GM18526 (cell line): ENCODE data around the gene PLD6.

Experiments
- POLR2A ChIP-seq: IDR thresholded peaks from 3 replicates; pipeline ENCODE4 v1.6.1; 2011; ENCODE audit not compliant: insufficient read length; ENCODE audit errors: extremely low read depth

The PLD6 gene

DNA sequence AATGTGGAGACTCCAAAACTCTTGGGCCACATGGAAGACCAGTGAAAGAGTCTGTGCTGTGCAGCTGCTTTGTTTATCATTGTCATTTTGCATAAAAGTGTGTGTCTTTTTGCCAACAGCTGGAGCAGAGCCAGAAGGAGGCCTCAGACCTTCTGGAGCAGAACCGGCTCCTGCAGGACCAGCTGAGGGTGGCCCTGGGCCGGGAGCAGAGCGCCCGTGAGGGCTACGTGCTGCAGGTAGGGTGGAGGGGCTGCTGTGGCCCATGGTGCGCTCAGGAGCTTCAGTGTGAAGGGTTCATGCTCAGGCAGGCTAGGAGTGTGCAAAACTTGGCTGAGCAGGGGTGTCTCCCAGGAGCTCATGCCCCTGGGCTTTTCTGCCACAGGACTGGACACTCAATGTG is 45.0 kb downstream of the PLD6 start:
- no peak for TF ChIP-seq POLR2A

DNA sequence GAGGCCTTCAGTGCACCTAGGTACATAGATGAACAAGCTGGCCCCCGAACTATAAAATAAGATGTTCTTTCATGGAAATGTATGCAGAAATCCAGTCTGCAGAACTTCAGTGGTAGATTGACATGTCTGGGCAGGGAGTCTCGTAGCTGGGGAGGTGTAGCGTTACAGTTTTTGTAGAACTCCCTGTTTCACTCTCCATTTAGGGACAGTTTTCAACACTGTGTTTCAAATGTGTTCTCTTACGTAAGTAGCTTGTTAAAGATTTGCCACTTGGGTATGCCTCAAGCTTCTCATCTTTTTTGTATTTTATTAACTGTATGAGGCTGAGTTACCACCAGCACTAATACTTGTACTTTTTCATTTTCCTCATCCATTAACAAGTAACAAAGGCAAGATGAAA is 46.6 kb downstream of the PLD6 start:
- no peak for TF ChIP-seq POLR2A

DNA sequence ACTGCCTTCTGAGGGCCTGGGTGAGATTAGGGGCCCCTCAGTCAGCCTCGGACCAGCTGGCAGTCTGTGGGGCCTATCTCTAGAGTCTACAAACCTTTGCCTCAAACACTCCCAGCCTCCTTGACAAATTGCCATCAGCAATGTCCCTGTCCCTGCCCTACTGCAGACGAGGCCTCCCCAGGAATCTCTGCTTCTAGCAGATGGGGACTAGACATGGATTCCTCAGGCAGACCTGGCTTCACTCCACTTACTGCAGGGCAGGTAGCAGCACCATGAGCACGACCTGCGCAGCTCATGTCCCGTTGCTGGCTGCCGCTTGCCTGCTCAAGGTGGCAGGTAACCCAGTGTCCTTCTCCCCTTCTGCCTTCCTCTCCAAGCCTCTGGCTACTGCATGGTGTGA is 49.1 kb downstream of the PLD6 start:
- no peak for TF ChIP-seq POLR2A

DNA sequence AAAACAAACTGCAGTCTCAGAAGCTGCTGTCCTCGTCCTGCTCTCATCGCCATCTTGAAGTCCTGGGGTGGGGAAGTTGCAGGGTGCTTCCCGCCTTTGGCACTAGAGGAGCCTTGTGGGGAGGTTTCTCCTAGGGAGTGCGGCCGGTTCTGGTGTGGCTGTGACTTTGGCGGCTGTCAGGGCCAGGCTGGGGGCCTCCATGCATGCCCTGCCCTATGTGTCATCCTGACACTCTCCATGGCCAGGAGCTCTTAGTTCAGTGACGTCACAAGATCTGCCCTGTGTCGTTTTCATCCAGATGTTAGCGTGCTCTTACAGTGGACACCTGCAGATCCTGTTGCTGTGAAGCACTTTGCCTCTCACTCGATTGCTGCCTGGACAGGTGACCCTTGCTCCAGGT is 49.6 kb downstream of the PLD6 start:
- TF ChIP-seq POLR2A, result no peak

DNA sequence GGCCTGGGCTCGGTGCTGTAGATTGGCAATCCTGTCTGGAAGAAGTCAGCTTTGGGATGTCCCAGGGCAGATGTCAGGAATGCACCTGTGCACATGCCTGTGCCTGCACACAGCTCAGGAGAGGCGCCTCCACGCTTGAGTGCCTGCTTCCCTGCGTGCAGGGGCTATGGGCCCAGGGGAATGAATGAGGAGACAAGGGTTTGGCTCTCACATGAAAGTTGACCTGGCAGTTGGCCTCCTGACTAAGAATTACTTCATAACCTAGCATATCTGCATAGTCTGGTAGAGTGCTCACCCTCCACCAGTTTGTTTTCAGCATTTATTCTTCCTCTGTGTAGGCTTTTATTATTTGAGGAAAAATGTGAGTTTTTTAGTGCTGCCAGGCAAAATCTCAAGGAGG is 50.0 kb downstream of the PLD6 start:
- TF ChIP-seq POLR2A, result no peak

DNA sequence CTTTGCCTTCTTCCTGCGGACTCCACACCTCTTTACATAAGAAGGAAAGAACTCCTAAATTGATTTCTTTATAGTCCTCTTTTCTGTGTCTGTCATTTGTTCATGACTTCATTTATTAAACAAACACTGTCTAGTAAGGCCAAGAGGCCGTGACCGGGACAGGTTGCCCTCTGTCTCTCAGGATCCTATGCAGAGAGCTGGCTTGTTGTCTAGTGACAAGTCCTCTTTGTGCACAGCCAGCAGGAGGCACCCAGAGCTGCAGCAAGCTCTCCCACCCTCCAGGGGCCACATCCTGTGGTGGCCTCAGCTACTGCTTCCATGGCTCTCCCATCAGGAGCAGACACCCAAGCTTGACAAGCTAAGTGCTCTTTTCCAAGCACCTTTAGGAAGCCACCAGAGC is 50.6 kb downstream of the PLD6 start:
- no peak for TF ChIP-seq POLR2A

DNA sequence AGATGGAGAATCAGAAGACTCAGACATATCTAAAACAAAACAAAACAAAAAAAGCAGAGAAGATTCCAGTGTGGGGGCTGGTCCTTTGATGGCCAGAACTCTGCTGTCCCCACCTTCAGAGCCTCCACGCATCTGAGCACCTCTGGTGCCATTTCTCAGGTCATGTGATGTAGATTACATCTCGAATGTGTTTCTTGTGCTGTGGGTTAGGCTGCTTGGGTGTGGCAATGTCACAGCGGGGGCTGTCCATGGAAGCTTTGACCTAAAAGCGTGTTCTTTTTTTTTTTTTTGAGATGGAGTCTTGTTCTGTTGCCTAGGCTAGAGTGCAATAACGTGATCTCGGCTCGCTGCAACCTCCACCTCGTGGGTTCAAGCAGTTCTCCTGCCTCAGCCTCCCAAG is 51.2 kb downstream of the PLD6 start:
- TF ChIP-seq POLR2A, result no peak

DNA sequence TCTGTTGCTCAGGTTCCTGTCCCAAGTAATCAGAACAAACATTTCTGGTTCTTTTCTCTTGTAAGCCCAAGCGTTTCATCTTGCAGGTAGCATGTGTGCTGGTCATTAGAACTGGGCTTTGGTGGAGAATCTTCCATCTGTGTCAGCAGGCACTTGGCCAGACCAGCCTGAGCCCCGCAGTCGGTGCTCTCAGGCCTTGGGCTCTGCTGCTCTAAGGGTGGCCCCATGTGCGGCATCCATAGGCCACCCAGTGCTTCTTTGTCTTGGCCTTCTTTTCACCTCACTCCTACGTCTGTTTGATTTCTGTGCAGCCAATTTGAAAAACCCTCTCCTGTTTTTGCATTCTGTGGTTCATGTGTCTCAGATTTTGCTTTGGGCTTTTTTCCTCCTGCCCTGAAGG is 51.6 kb downstream of the PLD6 start:
- no peak for TF ChIP-seq POLR2A

DNA sequence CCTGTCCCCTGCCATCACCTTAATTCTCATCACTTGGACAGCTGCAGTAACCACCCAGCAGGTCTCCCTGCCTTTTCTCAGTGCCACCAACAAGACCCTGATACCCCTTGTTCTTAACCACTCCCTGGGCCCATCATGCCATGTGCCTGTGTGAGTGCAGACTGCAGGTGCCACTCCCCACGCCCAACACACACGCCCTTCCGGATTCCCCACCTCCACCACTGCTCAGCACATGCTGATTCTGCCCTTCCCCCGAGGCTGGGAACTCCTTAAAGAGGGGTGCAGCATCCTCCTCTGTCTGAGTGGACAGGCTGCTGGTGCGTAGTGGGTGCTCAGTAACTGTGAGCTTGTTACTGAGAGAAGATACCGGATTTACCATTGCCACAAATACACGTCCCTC is 52.4 kb downstream of the PLD6 start:
- TF ChIP-seq POLR2A, result no peak

DNA sequence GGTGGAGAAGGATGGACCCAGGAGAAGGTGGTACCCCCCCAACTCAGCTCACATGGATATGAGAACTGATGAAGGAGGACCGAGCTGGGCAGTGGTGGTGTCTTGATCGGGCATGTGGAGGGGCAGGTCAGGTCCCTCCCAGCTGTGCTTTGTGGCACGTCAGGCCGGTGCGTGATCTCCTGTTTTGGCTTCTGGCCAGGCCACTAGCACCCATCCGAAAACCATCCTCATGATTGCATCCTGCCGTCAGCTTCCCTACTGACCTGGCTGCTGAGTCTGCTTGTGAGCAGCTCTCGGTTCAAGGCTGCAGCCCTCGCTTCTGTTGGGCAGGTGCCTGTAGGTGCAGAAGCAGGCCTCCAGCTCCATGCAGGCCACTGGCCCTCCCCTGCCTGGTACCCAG is 53.1 kb downstream of the PLD6 start:
- no peak for TF ChIP-seq POLR2A

DNA sequence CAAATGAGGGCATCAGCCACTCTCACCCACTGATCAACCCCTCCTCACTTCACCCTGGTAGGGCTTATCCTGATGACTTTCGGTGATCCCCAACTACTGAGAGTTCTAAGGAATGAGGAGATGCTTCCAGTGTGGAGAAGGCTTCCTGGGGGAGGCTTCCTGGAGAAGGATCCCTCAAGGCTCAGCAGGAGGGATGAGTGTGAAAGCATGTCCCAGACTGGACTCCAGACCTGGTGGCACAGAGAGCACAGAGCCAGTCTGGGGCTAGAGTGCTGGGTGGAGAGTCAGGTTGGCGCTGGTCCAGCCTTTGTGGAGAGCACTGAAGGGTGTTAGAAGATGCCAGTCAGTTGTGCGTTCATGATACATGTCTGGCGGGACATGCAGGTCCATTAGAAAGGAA is 53.7 kb downstream of the PLD6 start:
- TF ChIP-seq POLR2A, result no peak

DNA sequence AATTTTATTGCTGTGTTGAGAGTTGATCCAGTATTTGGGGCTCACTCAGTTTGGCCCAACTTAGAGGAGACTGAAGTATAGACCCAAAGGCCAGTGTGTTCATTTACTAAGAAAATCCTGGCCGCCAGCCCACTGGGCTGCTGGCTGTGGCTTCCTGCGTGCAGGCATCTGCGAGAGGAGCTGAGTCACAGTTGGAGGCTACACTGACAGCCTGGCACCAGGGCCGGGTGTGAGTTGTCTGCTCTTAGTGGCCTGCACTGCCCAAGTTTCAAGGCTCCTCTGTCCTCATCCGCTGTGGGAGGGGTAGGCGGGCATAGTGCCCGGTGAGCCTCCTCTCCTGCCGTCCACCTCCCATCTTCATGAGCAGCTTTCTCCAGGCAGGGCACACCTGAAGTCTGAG is 54.2 kb downstream of the PLD6 start:
- no peak for TF ChIP-seq POLR2A

DNA sequence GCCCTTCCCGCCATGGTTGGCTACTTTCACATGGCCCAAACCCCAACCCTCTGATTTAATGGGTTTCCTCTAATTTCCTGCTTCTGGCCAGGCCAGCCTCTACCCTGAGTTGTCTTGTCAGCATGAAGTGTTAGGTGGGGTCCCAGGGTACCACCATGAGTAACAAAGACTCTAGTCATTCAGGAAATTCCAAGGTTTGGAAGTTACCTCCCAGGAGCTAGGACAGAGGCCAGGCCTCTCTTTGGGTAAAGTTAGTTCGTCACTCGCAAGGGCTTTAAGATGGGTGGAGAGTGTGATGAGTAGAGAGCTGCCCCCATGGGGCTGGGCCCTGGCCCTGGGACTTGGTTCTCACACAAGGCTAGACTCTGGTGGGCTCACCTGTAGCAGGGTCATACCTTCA is 54.6 kb downstream of the PLD6 start:
- no peak for TF ChIP-seq POLR2A

DNA sequence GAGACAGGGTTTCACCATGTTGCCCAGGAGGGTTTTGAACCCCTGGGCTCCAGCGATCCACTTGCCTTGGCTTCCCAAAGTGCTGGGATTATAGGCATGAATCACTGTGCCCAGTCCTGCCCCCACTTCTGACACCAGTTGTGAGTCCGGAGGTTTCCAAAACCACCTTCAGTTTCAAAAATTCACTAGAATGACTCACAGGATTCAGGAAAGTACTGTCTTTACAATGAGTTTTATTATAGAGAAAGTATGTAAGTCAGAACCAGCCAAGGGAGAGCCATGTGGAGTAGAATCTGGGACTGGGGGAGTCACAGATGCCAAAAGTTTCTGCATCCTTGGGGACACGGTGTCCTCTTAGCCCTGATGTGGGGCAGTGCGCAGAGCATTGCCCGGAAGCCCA is 55.1 kb downstream of the PLD6 start:
- TF ChIP-seq POLR2A, result no peak
